Measurements from ENCODE around the gene ATP8B1. TPM values are rescaled to one million over a fixed set of nuclear protein-coding genes. Genes with fewer than 3 reads are reported as not detected.

The ATP8B1 gene
- total RNA-seq, 1 donor from 2014 or later, result 0.07 TPM

DNA sequence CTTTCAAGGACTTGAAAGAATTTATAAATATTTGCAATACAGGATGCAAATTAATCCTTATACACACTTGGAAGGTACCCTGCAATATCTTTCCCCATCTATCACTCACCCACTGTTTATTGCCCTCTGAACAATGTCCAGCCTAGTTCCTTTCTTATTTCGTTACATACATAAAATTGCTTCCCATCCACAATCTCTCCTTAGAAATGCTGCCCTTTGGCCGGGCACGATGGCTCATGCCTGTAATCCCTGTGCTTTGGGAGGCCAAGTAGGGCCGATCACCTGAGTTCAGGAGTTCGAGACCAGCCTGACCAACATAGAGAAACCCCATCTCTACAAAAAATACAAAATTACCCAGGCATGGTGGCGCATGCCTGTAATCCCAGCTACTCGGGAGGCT, 41.2 kb upstream of the ATP8B1 start:
- H3K36me3 Mint-ChIP-seq (ENCODE audit: unreplicated experiment), result no peaks in the 10 kb centered on the region
- H3K27me3 Mint-ChIP-seq (ENCODE audit: unreplicated experiment), result no peaks in the 10 kb centered on the region
- H3K9me3 Mint-ChIP-seq (ENCODE audit: unreplicated experiment), result no peaks in the 10 kb centered on the region
- H3K4me1 Mint-ChIP-seq (ENCODE audit: low read depth, unreplicated experiment), result peaks cover 9% of the 10 kb centered on the region
- no peak for DNase-seq
- peak overlapping the region; percentile 31 for H3K27ac Mint-ChIP-seq (ENCODE audit: unreplicated experiment)
- TF ChIP-seq, protein P1, sequence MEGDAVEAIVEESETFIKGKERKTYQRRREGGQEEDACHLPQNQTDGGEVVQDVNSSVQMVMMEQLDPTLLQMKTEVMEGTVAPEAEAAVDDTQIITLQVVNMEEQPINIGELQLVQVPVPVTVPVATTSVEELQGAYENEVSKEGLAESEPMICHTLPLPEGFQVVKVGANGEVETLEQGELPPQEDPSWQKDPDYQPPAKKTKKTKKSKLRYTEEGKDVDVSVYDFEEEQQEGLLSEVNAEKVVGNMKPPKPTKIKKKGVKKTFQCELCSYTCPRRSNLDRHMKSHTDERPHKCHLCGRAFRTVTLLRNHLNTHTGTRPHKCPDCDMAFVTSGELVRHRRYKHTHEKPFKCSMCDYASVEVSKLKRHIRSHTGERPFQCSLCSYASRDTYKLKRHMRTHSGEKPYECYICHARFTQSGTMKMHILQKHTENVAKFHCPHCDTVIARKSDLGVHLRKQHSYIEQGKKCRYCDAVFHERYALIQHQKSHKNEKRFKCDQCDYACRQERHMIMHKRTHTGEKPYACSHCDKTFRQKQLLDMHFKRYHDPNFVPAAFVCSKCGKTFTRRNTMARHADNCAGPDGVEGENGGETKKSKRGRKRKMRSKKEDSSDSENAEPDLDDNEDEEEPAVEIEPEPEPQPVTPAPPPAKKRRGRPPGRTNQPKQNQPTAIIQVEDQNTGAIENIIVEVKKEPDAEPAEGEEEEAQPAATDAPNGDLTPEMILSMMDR (IDR thresholded peaks at IDR 0.05; ENCODE audit: partially characterized antibody, unreplicated experiment), result no peak
- H3K4me3 Mint-ChIP-seq (ENCODE audit: unreplicated experiment), result no peak overlapping the region

- no peaks in the 10 kb centered on the region for H3K27me3 Mint-ChIP-seq (ENCODE audit: unreplicated experiment)
- TF ChIP-seq, protein P1 (IDR thresholded peaks at IDR 0.05; ENCODE audit: partially characterized antibody, unreplicated experiment), result no peak
- DNase-seq, result no peak
- no peaks in the 10 kb centered on the region for H3K36me3 Mint-ChIP-seq (ENCODE audit: unreplicated experiment)
- H3K9me3 Mint-ChIP-seq (ENCODE audit: unreplicated experiment), result no peaks in the 10 kb centered on the region
- no peak overlapping the region for H3K4me3 Mint-ChIP-seq (ENCODE audit: unreplicated experiment)
- H3K27ac Mint-ChIP-seq (ENCODE audit: unreplicated experiment), result no peak overlapping the region
- H3K4me1 Mint-ChIP-seq (ENCODE audit: low read depth, unreplicated experiment), result peaks cover 9% of the 10 kb centered on the region
Measured at GRCh38 chr18:57843386-57843785, 40.3 kb upstream of the ATP8B1 start.

- no peak overlapping the region for H3K27ac Mint-ChIP-seq (ENCODE audit: unreplicated experiment)
- no peak for DNase-seq
- peaks cover 11% of the 10 kb centered on the region for H3K4me1 Mint-ChIP-seq (ENCODE audit: low read depth, unreplicated experiment)
- no peaks in the 10 kb centered on the region for H3K36me3 Mint-ChIP-seq (ENCODE audit: unreplicated experiment)
- H3K9me3 Mint-ChIP-seq (ENCODE audit: unreplicated experiment), result peaks cover 5% of the 10 kb centered on the region
- no peak overlapping the region for H3K4me3 Mint-ChIP-seq (ENCODE audit: unreplicated experiment)
- no peaks in the 10 kb centered on the region for H3K27me3 Mint-ChIP-seq (ENCODE audit: unreplicated experiment)
- TF ChIP-seq, protein P1 (IDR thresholded peaks at IDR 0.05; ENCODE audit: partially characterized antibody, unreplicated experiment), result no peak
Measured at GRCh38 chr18:57841568-57841967, 38.5 kb upstream of the ATP8B1 start.

DNA sequence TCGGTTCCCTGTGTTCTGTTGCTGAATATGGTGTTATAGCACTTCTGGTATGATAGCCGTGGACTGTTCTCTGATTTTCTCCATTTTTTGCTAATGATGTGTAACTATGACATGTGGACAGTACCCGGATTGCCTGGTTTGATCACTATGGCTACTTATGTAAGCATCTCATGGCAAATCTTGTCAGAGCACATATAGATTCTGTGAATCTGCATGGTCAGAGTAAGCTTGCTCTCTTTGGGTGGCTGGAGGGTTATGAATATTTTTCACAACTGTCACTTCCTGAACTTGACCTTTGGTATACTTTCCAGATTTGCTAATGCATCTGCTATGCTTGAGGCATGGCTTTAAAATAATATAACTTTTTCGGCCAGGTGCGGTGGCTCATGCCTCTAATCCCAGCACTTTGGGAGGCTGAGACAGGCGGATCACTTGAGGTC, 36.8 kb upstream of the ATP8B1 start:
- Mint-ChIP-seq H3K9me3 (ENCODE audit: unreplicated experiment) (peaks cover 6% of the 10 kb centered on the region), H3K4me3 (ENCODE audit: unreplicated experiment) (no peak overlapping the region), H3K27me3 (ENCODE audit: unreplicated experiment) (peaks cover 1% of the 10 kb centered on the region), H3K36me3 (ENCODE audit: unreplicated experiment) (no peaks in the 10 kb centered on the region), H3K4me1 (ENCODE audit: low read depth, unreplicated experiment) (peaks cover 17% of the 10 kb centered on the region), H3K27ac (ENCODE audit: unreplicated experiment) (no peak overlapping the region)
- no peak for DNase-seq
- TF ChIP-seq, protein P1 (IDR thresholded peaks at IDR 0.05; ENCODE audit: partially characterized antibody, unreplicated experiment), result no peak

GRCh38 chr18:57837917-57838548, 34.9 kb upstream of the ATP8B1 start:
- H3K4me3 Mint-ChIP-seq (ENCODE audit: unreplicated experiment), result no peak overlapping the region
- H3K9me3 Mint-ChIP-seq (ENCODE audit: unreplicated experiment), result peaks cover 6% of the 10 kb centered on the region
- TF ChIP-seq, protein P1 (IDR thresholded peaks at IDR 0.05; ENCODE audit: partially characterized antibody, unreplicated experiment), result no peak
- peaks cover 8% of the 10 kb centered on the region for H3K4me1 Mint-ChIP-seq (ENCODE audit: low read depth, unreplicated experiment)
- DNase-seq, result no peak
- H3K27me3 Mint-ChIP-seq (ENCODE audit: unreplicated experiment), result peaks cover 1% of the 10 kb centered on the region
- no peaks in the 10 kb centered on the region for H3K36me3 Mint-ChIP-seq (ENCODE audit: unreplicated experiment)
- no peak overlapping the region for H3K27ac Mint-ChIP-seq (ENCODE audit: unreplicated experiment)

Measured in glutamatergic neuron (in vitro differentiated cells).